HG02623 (cell line): ENCODE results near the gene LRIG1.

Experiments
- ATAC-seq: cut with Tn5 transposase; IDR thresholded peaks from one replicate; pipeline ENCODE4 v1.9.1; 2021; ENCODE audit warnings: moderate library complexity; ENCODE audit not compliant: unreplicated experiment

Gene LRIG1

GRCh38 chr3:66444146-66444644 is 56.6 kb downstream of the LRIG1 start:
- ATAC-seq: no peak

DNA sequence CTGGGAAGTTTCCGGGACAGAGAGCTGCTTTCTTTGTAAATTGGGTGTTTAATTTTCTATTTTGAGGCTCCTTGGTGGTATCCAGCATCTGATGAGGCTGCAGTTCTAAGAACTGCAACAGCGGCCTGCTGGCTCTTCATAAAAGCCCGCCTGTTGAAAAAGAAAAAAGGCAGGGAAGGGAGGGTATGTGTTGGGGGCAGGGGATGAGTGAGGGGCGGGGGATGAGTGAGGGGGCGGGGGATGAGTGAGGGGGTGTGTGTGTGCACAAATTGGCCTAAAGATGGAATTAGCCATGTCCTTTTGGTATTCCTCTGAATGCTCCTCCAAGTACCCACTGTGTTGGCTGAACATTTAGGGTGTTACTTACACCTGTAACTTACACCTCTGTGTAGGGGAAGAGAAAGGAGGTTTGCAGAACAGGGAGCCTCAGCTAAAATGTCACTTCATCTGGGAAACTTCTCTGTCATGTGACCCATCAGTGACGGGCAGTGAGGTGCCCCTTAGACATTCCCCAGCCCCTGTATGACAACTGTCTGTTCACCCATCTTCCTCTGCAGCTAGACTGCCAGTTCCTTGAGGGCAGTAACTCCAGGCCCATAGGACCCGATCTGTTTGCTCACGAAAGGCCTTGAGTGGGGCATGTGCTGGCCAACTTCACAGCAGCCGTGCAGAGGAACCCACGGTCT is 57.6 kb downstream of the LRIG1 start:
- ATAC-seq: no peak

- ATAC-seq: no peak
These were observed 58.3 kb downstream of the LRIG1 start for GRCh38 chr3:66442254-66443117.

GRCh38 chr3:66441692-66442091 is 59.1 kb downstream of the LRIG1 start:
- ATAC-seq: no peak

DNA sequence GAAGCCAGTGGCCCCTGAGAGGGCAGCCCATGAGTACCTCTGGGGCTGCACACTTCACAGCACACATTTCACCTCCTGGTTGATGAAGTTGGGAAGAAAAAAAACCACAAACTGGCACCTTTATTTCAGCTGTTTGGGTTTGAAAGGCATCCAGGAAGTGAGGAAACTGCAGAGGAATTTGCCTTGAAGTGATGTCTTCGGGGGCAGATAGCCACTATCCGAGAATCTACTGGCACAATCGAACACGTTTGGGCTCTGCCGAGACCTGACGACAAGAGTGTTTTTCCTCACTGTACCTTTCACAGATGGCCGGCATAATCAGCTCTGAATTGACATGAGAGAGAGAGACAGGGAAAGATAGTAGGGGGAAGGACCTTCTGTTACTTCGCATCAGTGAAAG is 59.7 kb downstream of the LRIG1 start:
- ATAC-seq: no peak

DNA sequence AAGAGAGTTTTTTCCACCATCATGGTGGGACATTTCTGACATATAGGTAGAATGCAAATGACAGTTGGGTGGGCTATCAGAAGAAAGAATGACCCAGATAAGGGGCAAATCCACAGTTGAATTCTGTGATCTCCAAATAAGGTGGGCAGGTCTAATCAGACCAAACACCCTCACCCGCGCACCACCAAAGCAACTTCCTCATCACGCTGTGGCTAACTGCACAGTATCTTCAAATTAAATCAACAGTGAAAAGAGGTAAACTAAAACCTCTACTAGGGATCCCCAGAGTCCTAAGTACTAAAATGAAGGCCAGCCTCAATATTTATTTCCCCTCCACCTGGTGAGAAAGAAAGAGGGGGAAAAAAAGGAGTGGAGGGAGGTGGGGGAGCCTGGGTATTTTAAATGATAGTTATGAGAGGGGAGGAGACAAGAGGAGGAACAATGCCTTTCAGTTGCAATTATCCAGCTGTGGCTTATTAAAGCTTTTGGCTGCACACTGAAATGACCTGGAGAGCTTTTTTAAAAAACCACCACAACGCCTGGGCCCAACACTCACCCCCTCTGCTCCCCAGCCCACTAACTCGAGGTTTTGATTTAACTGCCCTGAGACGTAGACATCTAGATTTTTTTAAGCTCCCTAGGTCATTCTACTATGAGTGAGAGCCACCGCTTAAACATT is 61.0 kb downstream of the LRIG1 start:
- ATAC-seq: no peak

DNA sequence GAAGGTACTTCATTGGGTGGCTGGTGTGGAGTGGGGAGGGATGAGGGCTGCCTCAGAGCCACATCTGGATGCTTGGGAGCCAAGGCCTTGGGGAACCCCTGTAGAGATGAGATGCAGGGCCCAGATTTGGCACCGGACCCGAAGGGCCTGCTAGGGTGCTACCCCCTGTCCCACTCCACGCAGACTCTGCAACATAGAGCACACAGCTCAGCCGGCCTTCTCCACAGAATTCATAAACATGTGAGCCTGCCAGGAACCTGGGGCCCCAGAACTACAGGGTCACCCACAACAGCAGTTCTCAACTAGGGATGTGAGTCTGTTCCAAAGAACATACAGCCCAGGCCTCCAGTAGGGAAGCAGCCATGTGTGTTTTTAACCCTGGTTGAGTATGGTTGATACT is 62.8 kb downstream of the LRIG1 start:
- ATAC-seq: no peak

DNA sequence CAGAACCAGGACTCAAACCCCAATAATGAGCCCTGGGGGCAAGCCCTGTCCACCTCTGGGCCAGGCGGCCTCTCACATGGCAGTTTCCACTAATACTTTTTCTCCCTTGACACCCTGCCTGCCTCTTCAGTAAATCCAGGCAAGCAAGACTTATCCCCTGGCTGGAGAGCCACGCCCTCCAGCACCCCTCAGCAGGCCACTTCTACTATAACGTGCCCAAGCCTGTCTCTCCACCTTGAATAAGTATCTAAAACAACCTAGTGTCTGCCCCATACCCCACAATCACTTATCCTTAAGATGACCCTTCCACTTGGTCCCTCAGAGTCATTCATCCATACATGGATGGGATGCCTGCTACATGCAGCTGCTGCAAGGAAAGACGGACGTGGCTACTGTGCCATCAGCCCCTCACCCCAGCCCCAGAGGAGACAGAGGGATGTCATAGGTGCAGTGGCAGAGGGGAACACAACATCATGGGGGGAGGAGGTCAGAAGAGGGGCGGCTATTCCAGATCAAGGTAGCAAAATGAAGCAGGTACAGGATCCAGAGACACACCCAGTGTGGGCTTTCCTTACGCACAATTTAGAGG is 63.4 kb downstream of the LRIG1 start:
- no peak for ATAC-seq

DNA sequence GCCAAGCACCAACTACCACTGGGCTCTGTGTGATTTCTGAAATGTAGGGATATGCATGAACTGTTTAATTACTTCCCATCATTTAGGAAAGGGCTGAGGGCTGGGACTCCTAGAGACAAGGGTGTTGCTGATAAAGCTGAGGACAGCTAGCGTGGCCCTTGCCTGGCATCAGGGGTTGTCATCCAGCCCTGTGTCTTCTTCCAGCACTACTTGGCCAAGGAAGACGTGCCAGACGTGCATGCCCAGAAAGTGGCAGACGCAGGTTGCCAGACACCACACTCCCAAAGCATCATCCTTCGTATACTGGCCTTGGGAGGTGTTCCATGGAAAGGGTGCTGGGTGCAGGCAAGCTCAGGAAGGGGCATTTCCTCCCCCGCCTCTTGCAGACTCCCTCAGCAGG is 64.8 kb downstream of the LRIG1 start:
- no peak for ATAC-seq

DNA sequence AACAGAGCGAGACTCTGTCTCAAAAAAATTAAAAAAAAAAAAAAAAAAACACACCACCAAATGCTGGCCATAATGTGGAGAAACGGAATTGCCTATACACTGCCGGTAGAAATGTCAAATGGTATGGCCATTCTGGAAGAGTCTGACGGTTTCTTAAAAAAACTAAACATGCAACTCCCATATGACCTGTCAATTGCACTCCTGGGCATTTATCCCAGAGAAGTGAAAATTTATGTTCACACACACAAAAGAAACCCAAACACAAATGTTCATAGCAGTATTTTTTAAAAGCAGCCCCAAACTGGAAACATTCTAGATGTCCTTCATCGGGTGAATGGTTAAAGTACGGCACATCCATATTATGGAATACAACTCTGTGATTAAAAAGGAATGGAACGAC is 66.1 kb downstream of the LRIG1 start:
- ATAC-seq: no peak

GRCh38 chr3:66433522-66433782 is 67.4 kb downstream of the LRIG1 start:
- no peak for ATAC-seq

DNA sequence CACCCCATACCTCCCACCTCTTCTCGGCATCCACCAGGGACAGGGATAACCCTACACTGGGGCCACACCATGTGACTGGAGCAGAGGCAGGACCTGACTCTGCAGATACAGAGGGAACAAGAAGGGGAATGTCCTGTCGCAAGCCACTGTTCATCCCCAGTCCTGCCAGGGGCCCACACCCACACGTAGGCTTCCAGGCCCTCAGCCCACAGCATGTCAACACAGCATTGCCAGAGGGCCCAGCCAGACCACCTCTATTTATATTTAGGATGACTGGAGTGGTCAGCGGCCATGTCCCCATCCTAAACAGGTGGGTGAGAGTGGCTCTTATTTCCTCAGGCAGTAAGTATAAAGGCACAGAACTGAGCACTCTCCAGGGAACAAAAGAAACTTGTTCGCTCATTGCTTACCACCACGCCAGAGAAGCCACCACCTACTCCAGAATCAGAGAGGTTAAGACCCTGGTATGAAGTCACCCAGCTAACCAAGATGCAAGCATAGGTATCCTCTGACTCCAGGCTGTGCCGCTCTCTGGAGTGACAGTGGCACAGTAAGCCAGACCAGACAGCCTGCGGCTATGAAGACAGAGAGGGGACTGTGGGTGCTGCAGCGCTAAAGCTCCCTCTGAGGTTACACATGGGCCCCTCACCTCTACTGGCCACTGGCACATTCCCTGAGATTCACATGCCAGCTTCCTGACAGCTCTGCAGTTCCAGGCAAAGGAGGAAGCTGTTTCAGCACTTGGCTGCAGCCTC is 67.9 kb downstream of the LRIG1 start:
- ATAC-seq: no peak

DNA sequence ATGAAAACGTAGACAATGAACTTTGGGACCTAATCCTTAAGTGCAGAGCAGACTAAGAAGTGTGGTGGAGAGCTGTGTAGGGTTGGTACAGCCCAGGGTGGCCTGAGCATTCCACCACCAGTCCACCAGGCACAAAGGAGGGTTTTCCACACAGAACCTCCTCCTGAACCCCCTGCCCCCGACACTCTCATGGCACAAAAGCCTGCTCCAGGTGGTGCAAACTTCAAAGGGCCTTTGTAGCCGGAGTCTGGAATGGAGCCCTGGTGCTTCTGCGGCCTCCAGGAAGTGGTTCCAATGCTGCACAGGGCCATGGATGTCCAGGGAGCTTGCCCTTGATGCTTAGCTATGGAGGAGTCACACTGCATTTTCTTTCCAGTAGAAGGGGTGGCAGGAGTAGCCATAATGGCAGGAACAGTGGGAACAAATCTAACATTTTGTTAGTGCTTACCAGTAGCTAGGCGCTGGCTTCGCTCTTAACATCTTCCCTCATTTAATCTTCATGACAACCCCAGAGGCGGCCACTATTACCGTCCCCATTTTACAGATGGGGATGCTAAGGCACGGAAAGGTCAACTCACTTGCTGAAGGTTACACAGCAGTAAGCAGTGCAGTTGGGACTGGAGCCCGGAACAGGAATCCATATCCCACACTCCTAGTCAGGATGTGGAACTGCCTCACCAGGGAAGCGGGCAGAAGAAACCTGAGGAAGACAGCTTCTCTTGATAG is 68.6 kb downstream of the LRIG1 start:
- ATAC-seq: no peak

- no peak for ATAC-seq
These were observed 69.3 kb downstream of the LRIG1 start for GRCh38 chr3:66431494-66431893.

- ATAC-seq: no peak
These were observed 69.9 kb downstream of the LRIG1 start for GRCh38 chr3:66430876-66431275.

GRCh38 chr3:66428733-66429132 is 72.1 kb downstream of the LRIG1 start:
- ATAC-seq: no peak

GRCh38 chr3:66427951-66428474 is 72.8 kb downstream of the LRIG1 start:
- no peak for ATAC-seq

GRCh38 chr3:66427352-66427751 is 73.5 kb downstream of the LRIG1 start:
- no peak for ATAC-seq

GRCh38 chr3:66426135-66426534 is 74.7 kb downstream of the LRIG1 start:
- no peak for ATAC-seq

DNA sequence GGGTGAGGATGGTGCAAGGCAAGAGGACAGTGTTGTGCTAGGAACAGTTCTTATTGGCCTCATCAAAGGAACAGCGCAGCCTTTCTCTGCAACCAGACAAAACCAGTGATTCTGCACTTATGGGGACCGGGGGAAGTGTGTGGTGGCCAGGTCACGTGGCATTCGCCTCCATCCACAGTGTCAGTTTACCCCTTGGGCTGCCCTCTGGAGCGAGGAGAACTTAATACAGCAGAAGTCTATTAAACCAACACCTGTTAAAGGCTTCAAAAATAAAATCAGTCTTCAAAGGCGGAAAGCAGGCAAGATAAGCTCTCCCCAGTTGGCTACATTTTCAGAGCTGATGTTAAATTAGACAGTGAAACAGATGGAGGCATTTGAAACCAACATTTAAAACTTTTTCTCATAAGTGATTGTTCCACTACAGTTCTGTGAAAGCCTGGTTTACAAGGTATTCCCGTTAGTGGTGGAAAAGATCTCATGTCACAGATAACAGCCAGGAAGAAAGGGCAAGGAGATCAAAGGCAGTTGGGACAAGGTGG is 75.2 kb downstream of the LRIG1 start:
- ATAC-seq: no peak
